Measurements from ENCODE around the gene PIANP.
"Not testable (repeated sequence)": the region's sequence is repeated elsewhere in the genome, so short reads cannot be mapped to it uniquely, and the experiment has no call there.

DNA sequence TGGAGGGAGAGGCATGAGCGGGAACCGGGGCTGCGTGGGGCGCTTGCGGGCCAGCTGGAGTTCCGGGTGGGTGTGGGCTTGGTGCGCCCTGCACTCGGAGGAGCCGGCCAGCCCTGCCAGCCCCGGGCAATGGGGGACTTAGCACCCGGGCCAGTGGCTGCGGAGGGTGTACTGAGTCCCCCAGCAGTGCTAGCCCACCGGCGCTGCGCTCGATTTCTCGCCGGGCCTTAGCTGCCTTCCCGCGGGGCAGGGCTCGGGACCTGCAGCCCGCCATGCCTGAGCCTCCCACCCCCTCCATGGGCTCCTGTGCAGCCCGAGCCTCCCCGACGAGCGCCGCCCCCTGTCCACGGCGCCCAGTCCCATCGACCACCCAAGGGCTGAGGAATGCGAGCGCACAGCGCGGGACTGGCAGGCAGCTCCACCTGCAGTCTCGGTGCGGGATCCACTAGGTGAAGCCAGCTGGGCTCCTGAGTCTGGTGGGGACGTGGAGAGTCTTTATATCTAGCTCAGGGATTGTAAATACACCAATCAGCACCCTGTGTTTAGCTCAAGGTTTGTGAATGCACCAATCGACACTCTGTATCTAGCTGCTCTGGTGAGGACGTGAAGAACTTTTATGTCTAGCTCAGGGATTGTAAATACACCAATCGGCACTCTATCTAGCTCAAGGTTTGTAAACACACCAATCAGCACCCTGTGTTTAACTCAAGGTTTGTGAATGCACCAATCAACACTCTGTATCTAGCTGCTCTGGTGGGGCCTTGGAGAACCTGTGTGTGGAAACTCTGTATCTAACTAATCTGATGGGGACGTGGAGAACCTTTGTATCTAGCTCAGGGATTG lies 15.6 kb upstream of the PIANP start:
- TF ChIP-seq, protein P1, sequence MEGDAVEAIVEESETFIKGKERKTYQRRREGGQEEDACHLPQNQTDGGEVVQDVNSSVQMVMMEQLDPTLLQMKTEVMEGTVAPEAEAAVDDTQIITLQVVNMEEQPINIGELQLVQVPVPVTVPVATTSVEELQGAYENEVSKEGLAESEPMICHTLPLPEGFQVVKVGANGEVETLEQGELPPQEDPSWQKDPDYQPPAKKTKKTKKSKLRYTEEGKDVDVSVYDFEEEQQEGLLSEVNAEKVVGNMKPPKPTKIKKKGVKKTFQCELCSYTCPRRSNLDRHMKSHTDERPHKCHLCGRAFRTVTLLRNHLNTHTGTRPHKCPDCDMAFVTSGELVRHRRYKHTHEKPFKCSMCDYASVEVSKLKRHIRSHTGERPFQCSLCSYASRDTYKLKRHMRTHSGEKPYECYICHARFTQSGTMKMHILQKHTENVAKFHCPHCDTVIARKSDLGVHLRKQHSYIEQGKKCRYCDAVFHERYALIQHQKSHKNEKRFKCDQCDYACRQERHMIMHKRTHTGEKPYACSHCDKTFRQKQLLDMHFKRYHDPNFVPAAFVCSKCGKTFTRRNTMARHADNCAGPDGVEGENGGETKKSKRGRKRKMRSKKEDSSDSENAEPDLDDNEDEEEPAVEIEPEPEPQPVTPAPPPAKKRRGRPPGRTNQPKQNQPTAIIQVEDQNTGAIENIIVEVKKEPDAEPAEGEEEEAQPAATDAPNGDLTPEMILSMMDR (IDR thresholded peaks at IDR 0.05; ENCODE audit: insufficient read depth, low read length, poor library complexity, severe bottlenecking) = not testable (repeated sequence)
- TF ChIP-seq EZH2phosphoT487 (conservative IDR thresholded peaks at IDR 0.05; ENCODE audit: low read length) = not testable (repeated sequence)
